HEK293 (cell line): ENCODE data around the gene SHISAL2B.

Source experiments
- SALL2 ChIP-seq: fragments of 450-650 bp; formaldehyde crosslinking; IDR thresholded peaks from 2 replicates; pipeline ENCODE4 v1.5.0; 2017; ENCODE audit warnings: missing biosample characterization, mild to moderate bottlenecking, missing genetic modification characterization, borderline replicate concordance
- ZNF114 ChIP-seq: fragments of 450-650 bp; formaldehyde crosslinking; IDR thresholded peaks from 2 replicates; pipeline ENCODE4 v1.5.0; 2017; ENCODE audit warnings: missing biosample characterization, missing genetic modification characterization
- ZNF169 ChIP-seq: fragments of 450-650 bp; formaldehyde crosslinking; IDR thresholded peaks from 2 replicates; pipeline ENCODE4 v1.5.1; 2016; ENCODE audit warnings: missing biosample characterization, missing genetic modification characterization
- TF ChIP-seq, protein P1 (sequence below): fragments of 450-650 bp; formaldehyde crosslinking; IDR thresholded peaks from 2 replicates; pipeline ENCODE4 v1.5.1; 2016; ENCODE audit warnings: missing biosample characterization, missing genetic modification characterization

DNA sequence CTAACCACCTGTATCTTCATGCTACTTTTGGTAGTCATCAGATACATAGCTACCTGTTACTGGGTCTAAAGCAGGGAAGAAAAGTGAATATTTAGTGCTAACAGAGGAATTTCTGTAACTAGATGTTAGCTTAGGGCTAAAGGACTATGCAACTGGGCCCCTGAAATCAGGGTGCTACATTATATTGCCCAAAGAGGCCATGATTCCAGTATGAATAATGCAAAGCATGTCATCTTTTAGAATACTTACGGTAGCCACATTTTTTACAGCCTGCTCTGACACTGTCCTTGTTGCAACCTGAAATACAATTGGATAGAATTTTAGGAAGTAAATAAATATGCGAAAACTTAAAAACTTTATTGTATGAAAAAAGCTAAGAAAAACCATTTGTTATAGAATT, 63.8 kb downstream of the SHISAL2B start:
- TF ChIP-seq ZNF169 (tag by site-specific recombination) (no peak), SALL2 (tag by site-specific recombination) (no peak), ZNF114 (tag by site-specific recombination) (no peak)
- TF ChIP-seq, protein P1, sequence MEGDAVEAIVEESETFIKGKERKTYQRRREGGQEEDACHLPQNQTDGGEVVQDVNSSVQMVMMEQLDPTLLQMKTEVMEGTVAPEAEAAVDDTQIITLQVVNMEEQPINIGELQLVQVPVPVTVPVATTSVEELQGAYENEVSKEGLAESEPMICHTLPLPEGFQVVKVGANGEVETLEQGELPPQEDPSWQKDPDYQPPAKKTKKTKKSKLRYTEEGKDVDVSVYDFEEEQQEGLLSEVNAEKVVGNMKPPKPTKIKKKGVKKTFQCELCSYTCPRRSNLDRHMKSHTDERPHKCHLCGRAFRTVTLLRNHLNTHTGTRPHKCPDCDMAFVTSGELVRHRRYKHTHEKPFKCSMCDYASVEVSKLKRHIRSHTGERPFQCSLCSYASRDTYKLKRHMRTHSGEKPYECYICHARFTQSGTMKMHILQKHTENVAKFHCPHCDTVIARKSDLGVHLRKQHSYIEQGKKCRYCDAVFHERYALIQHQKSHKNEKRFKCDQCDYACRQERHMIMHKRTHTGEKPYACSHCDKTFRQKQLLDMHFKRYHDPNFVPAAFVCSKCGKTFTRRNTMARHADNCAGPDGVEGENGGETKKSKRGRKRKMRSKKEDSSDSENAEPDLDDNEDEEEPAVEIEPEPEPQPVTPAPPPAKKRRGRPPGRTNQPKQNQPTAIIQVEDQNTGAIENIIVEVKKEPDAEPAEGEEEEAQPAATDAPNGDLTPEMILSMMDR (tag by site-specific recombination), result no peak
